ENCODE measurements around the gene RTL5. TPM values are rescaled to one million over a fixed set of nuclear protein-coding genes. Genes with fewer than 3 reads are reported as not detected.

Gene RTL5
- total RNA-seq, 1 experiment from 2014 or later, result 8.4 TPM

DNA sequence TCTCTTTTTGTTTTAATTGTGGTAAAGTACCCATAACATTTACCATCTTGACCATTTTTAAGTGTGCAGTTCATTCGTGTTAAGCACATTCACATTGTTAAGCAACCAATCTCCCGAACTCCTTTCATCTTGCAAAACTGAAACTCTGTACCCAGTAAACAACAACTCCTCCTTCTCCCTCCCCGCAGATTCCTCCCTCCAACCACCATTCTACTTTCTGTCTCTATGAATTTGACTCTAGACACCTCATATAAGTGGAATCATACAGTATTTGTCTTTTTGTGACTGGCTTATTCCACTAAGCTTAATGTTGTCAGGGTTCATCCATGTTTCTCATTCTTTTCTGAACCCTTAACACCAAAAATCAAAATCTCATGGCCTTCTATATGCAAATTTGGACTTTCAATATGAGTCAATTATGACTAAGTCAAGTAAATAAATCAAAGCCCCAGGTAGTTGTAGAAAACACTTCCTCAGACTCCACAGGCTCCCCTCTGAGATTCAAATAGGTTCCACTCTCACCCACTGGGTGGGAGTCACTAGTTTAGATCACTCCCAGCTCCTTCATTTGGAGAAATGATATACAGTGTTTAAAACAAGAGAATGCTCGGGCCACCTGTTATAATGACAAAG lies 9.8 kb upstream of the RTL5 start:
- no peaks in the 10 kb centered on the region for H3K36me3 ChIP-seq (ENCODE audit: insufficient read depth, low read length, poor library complexity, severe bottlenecking)
- no peaks in the 10 kb centered on the region for H3K9me3 ChIP-seq (ENCODE audit: low read depth, low read length, poor library complexity, severe bottlenecking)
- no peak overlapping the region for H3K27ac ChIP-seq (ENCODE audit: low read depth, low read length, poor library complexity, severe bottlenecking)
- TF ChIP-seq, protein P1, sequence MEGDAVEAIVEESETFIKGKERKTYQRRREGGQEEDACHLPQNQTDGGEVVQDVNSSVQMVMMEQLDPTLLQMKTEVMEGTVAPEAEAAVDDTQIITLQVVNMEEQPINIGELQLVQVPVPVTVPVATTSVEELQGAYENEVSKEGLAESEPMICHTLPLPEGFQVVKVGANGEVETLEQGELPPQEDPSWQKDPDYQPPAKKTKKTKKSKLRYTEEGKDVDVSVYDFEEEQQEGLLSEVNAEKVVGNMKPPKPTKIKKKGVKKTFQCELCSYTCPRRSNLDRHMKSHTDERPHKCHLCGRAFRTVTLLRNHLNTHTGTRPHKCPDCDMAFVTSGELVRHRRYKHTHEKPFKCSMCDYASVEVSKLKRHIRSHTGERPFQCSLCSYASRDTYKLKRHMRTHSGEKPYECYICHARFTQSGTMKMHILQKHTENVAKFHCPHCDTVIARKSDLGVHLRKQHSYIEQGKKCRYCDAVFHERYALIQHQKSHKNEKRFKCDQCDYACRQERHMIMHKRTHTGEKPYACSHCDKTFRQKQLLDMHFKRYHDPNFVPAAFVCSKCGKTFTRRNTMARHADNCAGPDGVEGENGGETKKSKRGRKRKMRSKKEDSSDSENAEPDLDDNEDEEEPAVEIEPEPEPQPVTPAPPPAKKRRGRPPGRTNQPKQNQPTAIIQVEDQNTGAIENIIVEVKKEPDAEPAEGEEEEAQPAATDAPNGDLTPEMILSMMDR (conservative IDR thresholded peaks at IDR 0.05; ENCODE audit: low read depth, low read length), result no peak
- TF ChIP-seq EZH2 (IDR thresholded peaks at IDR 0.05; ENCODE audit: borderline replicate concordance, low read depth, low read length, poor library complexity, severe bottlenecking), result no peak
- H3K4me3 ChIP-seq (ENCODE audit: low read depth, low read length, poor library complexity, severe bottlenecking), result no peak overlapping the region
- DNase-seq (ENCODE audit: low spot score), result no peak
- peaks cover 5% of the 10 kb centered on the region for H3K27me3 ChIP-seq (replicated peaks; ENCODE audit: insufficient read depth, low read depth, low read length, poor library complexity)
- CTCF ChIA-PET, result interaction anchor here (0.7 kb wide), 1 partner anchor 399 kb away, joined by 3 read pairs; no protein-coding TSS in a partner anchor
- H3K4me1 ChIP-seq (ENCODE audit: insufficient read depth, low read length, poor library complexity, severe bottlenecking), result no peaks in the 10 kb centered on the region
- intact Hi-C loops (cut with micrococcal nuclease; ENCODE audit: unreplicated experiment), result no loop called here
- POLR2A ChIA-PET (ENCODE audit: low non-redundant PET), result no interaction called here
- BruUV-seq (replicated peaks), result no TSS peak

DNA sequence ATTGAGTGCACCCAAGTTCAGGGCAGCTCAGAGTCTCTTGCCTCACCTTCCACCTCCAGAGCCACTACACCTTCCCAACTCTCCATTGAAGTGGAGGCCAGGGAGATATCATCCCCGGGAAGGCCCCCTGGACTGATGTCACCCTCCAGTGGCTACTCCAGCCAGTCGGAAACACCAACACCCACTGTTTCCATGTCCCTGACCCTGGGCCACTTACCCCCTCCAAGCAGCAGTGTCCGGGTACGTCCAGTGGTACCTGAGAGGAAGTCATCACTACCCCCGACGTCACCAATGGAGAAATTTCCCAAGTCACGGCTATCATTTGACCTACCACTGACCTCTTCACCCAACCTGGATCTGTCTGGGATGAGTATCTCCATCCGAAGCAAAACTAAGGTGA lies 7.8 kb upstream of the RTL5 start:
- H3K27ac ChIP-seq (ENCODE audit: low read depth, low read length, poor library complexity, severe bottlenecking), result no peak overlapping the region
- no peaks in the 10 kb centered on the region for H3K36me3 ChIP-seq (ENCODE audit: insufficient read depth, low read length, poor library complexity, severe bottlenecking)
- no peak for TF ChIP-seq EZH2 (IDR thresholded peaks at IDR 0.05; ENCODE audit: borderline replicate concordance, low read depth, low read length, poor library complexity, severe bottlenecking)
- TF ChIP-seq, protein P1 (conservative IDR thresholded peaks at IDR 0.05; ENCODE audit: low read depth, low read length), result no peak
- no peak for DNase-seq (ENCODE audit: low spot score)
- no peak overlapping the region for H3K4me3 ChIP-seq (ENCODE audit: low read depth, low read length, poor library complexity, severe bottlenecking)
- BruUV-seq (replicated peaks), result no TSS peak
- ChIA-PET POLR2A (ENCODE audit: low non-redundant PET) (no interaction called here), CTCF (no interaction called here)
- H3K27me3 ChIP-seq (replicated peaks; ENCODE audit: insufficient read depth, low read depth, low read length, poor library complexity), result peaks cover 5% of the 10 kb centered on the region
- no peaks in the 10 kb centered on the region for H3K9me3 ChIP-seq (ENCODE audit: low read depth, low read length, poor library complexity, severe bottlenecking)
- intact Hi-C loops (cut with micrococcal nuclease; ENCODE audit: unreplicated experiment), result no loop called here
- no peaks in the 10 kb centered on the region for H3K4me1 ChIP-seq (ENCODE audit: insufficient read depth, low read length, poor library complexity, severe bottlenecking)

DNA sequence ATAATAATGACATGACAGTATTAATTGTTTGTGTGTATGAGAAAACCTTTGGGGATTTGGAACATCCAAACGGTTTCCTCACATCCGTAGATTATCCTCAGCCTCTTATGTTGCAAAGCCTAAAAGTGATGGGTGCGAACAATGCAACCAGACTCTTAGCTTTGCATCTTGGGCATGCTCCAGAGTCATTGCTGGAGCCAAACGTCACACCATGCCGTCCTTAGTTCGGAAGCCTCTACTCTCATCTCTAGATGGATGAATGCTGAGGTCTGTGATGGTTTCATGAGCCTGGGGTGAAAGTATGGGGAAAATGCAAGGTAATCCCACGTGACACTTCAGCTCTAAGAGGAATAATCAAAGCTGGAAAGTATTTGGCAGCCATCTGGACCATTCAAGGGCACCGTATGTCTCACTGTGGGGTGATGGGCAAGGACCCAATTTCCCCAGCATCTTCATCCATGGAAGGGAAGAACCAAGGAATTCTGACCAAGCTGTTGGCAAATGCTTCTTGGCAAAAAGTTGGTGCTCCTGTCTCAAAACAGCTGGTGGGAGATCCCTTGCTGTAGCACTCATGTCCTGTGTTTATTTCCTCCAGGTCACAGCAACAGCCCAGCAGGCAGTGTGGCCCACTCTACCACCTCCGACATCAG lies 6.3 kb upstream of the RTL5 start:
- DNase-seq (ENCODE audit: low spot score), result no peak
- H3K4me1 ChIP-seq (ENCODE audit: insufficient read depth, low read length, poor library complexity, severe bottlenecking), result no peaks in the 10 kb centered on the region
- ChIA-PET CTCF (no interaction called here), POLR2A (ENCODE audit: low non-redundant PET) (no interaction called here)
- intact Hi-C loops (cut with micrococcal nuclease; ENCODE audit: unreplicated experiment), result no loop called here
- peaks cover 5% of the 10 kb centered on the region for H3K27me3 ChIP-seq (replicated peaks; ENCODE audit: insufficient read depth, low read depth, low read length, poor library complexity)
- no peak overlapping the region for H3K4me3 ChIP-seq (ENCODE audit: low read depth, low read length, poor library complexity, severe bottlenecking)
- no peaks in the 10 kb centered on the region for H3K9me3 ChIP-seq (ENCODE audit: low read depth, low read length, poor library complexity, severe bottlenecking)
- no peak for TF ChIP-seq EZH2 (IDR thresholded peaks at IDR 0.05; ENCODE audit: borderline replicate concordance, low read depth, low read length, poor library complexity, severe bottlenecking)
- TF ChIP-seq, protein P1 (conservative IDR thresholded peaks at IDR 0.05; ENCODE audit: low read depth, low read length), result no peak
- no TSS peak for BruUV-seq (replicated peaks)
- H3K36me3 ChIP-seq (ENCODE audit: insufficient read depth, low read length, poor library complexity, severe bottlenecking), result no peaks in the 10 kb centered on the region
- H3K27ac ChIP-seq (ENCODE audit: low read depth, low read length, poor library complexity, severe bottlenecking), result no peak overlapping the region

Measured in A673 (cell line).